ENCODE results near the gene WDR46.

WDR46 gene

DNA sequence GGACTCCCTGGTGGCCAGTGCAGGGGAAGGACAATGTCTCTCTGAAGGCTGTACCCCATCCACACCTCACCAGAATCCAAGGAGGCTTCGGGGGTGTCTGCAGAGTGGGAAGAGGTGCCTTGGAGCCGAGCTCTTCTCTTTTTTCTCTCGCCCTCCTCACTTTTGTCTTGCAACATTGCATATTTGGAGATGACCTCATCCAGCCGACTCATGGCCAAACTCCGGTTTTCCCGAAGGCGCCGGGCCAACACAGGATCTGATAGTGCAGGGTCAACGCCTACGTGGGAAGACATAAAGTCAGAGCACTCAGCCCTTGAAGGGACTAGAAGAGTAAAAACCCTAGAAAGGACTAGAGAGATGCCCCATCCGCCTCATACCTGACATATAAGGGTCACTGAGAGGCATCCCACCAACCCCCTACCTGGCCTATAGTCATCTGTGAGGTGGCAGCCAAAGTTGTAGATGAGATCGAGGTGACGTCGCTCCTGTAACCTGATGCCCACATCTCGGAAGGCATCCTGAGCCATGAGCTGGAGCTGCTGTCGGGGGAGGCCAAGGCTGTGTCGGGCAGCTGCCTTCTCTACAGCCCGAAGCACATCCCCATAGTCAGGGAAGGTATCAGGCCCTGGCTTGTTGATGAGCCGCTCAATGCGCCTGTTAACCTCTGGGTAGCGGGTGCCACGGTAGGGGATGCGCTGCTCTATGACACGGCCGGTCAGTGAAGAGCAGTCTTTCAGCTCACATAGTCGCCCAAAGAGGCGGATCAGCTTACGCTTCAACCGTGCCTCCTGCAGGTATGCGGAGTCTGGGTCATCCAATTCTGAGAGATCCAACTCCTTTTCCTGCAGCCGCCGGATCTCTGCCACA is 31.5 kb upstream of the WDR46 start:
- Histone ChIP-seq H3K27me3 (ENCODE audit: control insufficient read depth in 1 of 2, insufficient read depth in 2 of 2, low read length in 2 of 2) (no peaks in the 10 kb centered on the region), H3K4me3 (ENCODE audit: low read depth in 1 of 2, low read length in 2 of 2) (no peak overlapping the region), H3K27ac (ENCODE audit: low read depth, low read length) (no peak overlapping the region), H3K4me1 (ENCODE audit: control insufficient read depth in 1 of 2, insufficient read depth in 2 of 2, low read length in 2 of 2) (peaks cover 54 to 63% of the 10 kb centered on the region in 2 donors), H3K9me3 (ENCODE audit: control insufficient read depth in 1 of 2, low read length in 2 of 2) (no peaks in the 10 kb centered on the region), H3K9ac (ENCODE audit: low read depth in 1 of 2, low read length in 2 of 2) (peak overlapping the region in 1 of 2 donors; percentile 26), H3K36me3 (ENCODE audit: control insufficient read depth in 1 of 2, insufficient read depth in 2 of 2, low read length in 2 of 2) (peaks cover 26 to 37% of the 10 kb centered on the region in 2 donors)

DNA sequence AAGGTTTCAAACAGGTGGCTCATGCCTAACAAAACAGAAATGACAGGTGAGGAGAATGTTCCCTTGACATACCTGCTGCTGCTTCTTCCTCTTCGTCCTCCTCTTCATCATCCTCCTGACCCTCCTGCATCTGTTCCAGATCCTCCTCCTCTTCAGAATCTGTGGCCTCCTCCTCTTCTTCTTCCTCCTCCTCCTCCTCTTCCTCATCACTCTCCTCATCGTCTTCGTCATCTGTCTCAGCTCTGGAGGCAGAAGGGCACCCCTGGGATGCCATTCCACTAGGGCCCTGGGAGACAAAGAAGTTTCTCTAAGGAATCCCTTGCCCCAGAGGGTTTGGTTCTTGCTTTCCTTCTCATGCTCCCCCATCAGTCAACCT is 30.9 kb upstream of the WDR46 start:
- no peak overlapping the region for H3K9ac ChIP-seq (ENCODE audit: low read depth in 1 of 2, low read length in 2 of 2)
- peaks cover 26 to 37% of the 10 kb centered on the region in 2 donors for H3K36me3 ChIP-seq (ENCODE audit: control insufficient read depth in 1 of 2, insufficient read depth in 2 of 2, low read length in 2 of 2)
- H3K4me1 ChIP-seq (ENCODE audit: control insufficient read depth in 1 of 2, insufficient read depth in 2 of 2, low read length in 2 of 2): peaks cover 59 to 70% of the 10 kb centered on the region in 2 donors
- no peak overlapping the region for H3K27ac ChIP-seq (ENCODE audit: low read depth, low read length)
- H3K27me3 ChIP-seq (ENCODE audit: control insufficient read depth in 1 of 2, insufficient read depth in 2 of 2, low read length in 2 of 2): no peaks in the 10 kb centered on the region
- H3K4me3 ChIP-seq (ENCODE audit: low read depth in 1 of 2, low read length in 2 of 2): no peak overlapping the region
- H3K9me3 ChIP-seq (ENCODE audit: control insufficient read depth in 1 of 2, low read length in 2 of 2): no peaks in the 10 kb centered on the region

DNA sequence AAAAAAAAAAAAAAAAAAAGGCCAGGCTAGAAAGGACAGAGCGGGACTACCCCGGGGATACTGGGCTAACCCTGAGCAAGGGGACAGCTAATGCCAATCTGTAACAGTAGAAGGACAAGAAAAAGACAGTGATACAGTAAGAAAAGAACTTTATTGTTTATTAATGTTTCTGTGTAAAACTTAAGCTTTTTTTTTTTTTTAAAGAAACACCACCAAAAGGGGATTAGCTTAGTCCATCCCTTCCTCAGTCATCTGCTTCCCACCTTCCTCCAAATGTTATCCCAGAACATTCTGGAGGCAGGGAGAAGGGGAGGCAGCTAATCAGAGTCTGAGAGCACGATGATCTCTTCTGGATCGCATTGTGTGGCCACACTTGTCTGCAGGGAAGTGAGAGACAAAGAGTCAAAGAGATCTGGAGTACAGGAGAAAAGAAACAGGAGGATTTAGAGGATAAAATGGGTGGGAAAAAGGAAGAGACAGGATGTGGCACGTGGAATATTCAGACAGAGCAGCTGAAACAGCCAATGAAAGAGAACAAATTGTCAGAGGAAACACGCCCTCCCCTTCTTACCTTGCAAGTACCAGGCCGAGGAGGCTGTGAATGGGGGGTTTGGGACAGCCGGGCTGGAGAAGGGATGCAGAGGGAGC is 29.5 kb upstream of the WDR46 start:
- Histone ChIP-seq H3K9ac (ENCODE audit: low read depth in 1 of 2, low read length in 2 of 2) (peak overlapping the region; percentile 9 to 25), H3K36me3 (ENCODE audit: control insufficient read depth in 1 of 2, insufficient read depth in 2 of 2, low read length in 2 of 2) (peaks cover 26 to 37% of the 10 kb centered on the region in 2 donors), H3K27me3 (ENCODE audit: control insufficient read depth in 1 of 2, insufficient read depth in 2 of 2, low read length in 2 of 2) (no peaks in the 10 kb centered on the region), H3K9me3 (ENCODE audit: control insufficient read depth in 1 of 2, low read length in 2 of 2) (no peaks in the 10 kb centered on the region), H3K4me1 (ENCODE audit: control insufficient read depth in 1 of 2, insufficient read depth in 2 of 2, low read length in 2 of 2) (peaks cover 51 to 72% of the 10 kb centered on the region in 2 donors), H3K27ac (ENCODE audit: low read depth, low read length) (peak overlapping the region; percentile 24), H3K4me3 (ENCODE audit: low read depth in 1 of 2, low read length in 2 of 2) (peak overlapping the region; percentile 70 to 83)

DNA sequence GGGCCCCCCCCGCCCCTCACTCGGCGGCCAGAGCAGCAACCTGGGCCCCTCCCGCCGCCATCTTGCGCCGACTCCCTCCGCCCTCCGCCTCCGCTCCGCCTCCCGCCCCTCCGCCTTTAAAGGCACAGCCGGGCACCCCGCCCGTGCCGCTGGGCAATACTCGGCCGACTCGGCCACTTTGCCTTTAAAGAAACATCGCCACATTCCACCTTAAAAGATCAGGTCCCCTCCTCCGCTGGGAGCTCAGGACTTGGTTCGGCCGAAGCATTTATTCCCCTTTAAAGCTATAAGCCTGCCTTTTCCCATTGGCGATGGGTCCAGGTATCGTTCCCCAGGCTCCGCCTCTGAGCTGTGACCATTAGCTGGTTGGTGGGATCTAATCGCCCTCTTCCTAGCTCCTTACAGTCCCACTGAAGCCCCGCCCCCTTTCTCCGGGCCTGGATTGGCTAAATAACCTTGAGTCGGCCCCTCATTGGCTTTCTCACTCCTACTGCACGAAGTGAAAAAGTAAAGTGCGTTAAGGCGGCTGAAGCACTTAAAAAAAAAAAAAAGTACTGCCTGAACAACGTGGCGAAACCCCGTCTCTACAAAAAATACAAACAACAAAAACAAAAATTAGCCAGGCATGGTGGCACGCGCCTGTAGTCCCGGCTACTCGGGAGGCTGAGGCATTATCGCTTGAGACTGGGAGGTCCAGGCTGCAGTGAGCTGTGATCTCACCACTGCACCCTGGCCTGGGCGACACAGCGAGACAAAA is 28.8 kb upstream of the WDR46 start, which contains the start of gene ZBTB22:
ZBTB22 (minus strand) TSS at position 76 of the 757 bp plus-strand sequence. CDS start 828 bp downstream, outside the sequence.
- peaks cover 50 to 70% of the 10 kb centered on the region in 2 donors for H3K4me1 ChIP-seq (ENCODE audit: control insufficient read depth in 1 of 2, insufficient read depth in 2 of 2, low read length in 2 of 2)
- H3K9ac ChIP-seq (ENCODE audit: low read depth in 1 of 2, low read length in 2 of 2): peak within 1 kb of the TSS; percentile 12 to 76

GRCh38 chr6:33317419-33317668 is 28.3 kb upstream of the WDR46 start:
- Histone ChIP-seq H3K4me3 (ENCODE audit: low read depth in 1 of 2, low read length in 2 of 2) (peak overlapping the region; percentile 50 to 59), H3K9me3 (ENCODE audit: control insufficient read depth in 1 of 2, low read length in 2 of 2) (no peaks in the 10 kb centered on the region), H3K4me1 (ENCODE audit: control insufficient read depth in 1 of 2, insufficient read depth in 2 of 2, low read length in 2 of 2) (peaks cover 53 to 74% of the 10 kb centered on the region in 2 donors), H3K36me3 (ENCODE audit: control insufficient read depth in 1 of 2, insufficient read depth in 2 of 2, low read length in 2 of 2) (peaks cover 26 to 37% of the 10 kb centered on the region in 2 donors), H3K9ac (ENCODE audit: low read depth in 1 of 2, low read length in 2 of 2) (no peak overlapping the region), H3K27me3 (ENCODE audit: control insufficient read depth in 1 of 2, insufficient read depth in 2 of 2, low read length in 2 of 2) (no peaks in the 10 kb centered on the region), H3K27ac (ENCODE audit: low read depth, low read length) (peak overlapping the region; percentile 62)

More for the DNA sequence above, 28.8 kb upstream of the WDR46 start, which contains the start of gene ZBTB22:
- Histone ChIP-seq H3K27me3 (ENCODE audit: control insufficient read depth in 1 of 2, insufficient read depth in 2 of 2, low read length in 2 of 2) (no peaks in the 10 kb centered on the region), H3K4me3 (ENCODE audit: low read depth in 1 of 2, low read length in 2 of 2) (peak within 1 kb of the TSS; percentile 70 to 83), H3K36me3 (ENCODE audit: control insufficient read depth in 1 of 2, insufficient read depth in 2 of 2, low read length in 2 of 2) (peaks cover 26 to 37% of the 10 kb centered on the region in 2 donors), H3K9me3 (ENCODE audit: control insufficient read depth in 1 of 2, low read length in 2 of 2) (no peaks in the 10 kb centered on the region), H3K27ac (ENCODE audit: low read depth, low read length) (peak within 1 kb of the TSS; percentile 62)

- Histone ChIP-seq H3K36me3 (ENCODE audit: control insufficient read depth in 1 of 2, insufficient read depth in 2 of 2, low read length in 2 of 2) (peaks cover 26 to 37% of the 10 kb centered on the region in 2 donors), H3K27me3 (ENCODE audit: control insufficient read depth in 1 of 2, insufficient read depth in 2 of 2, low read length in 2 of 2) (no peaks in the 10 kb centered on the region), H3K27ac (ENCODE audit: low read depth, low read length) (no peak overlapping the region), H3K4me1 (ENCODE audit: control insufficient read depth in 1 of 2, insufficient read depth in 2 of 2, low read length in 2 of 2) (peaks cover 55 to 73% of the 10 kb centered on the region in 2 donors), H3K9me3 (ENCODE audit: control insufficient read depth in 1 of 2, low read length in 2 of 2) (no peaks in the 10 kb centered on the region), H3K4me3 (ENCODE audit: low read depth in 1 of 2, low read length in 2 of 2) (peak overlapping the region; percentile 50 to 59), H3K9ac (ENCODE audit: low read depth in 1 of 2, low read length in 2 of 2) (no peak overlapping the region)
Measured at GRCh38 chr6:33316603-33317418, 27.8 kb upstream of the WDR46 start.

DNA sequence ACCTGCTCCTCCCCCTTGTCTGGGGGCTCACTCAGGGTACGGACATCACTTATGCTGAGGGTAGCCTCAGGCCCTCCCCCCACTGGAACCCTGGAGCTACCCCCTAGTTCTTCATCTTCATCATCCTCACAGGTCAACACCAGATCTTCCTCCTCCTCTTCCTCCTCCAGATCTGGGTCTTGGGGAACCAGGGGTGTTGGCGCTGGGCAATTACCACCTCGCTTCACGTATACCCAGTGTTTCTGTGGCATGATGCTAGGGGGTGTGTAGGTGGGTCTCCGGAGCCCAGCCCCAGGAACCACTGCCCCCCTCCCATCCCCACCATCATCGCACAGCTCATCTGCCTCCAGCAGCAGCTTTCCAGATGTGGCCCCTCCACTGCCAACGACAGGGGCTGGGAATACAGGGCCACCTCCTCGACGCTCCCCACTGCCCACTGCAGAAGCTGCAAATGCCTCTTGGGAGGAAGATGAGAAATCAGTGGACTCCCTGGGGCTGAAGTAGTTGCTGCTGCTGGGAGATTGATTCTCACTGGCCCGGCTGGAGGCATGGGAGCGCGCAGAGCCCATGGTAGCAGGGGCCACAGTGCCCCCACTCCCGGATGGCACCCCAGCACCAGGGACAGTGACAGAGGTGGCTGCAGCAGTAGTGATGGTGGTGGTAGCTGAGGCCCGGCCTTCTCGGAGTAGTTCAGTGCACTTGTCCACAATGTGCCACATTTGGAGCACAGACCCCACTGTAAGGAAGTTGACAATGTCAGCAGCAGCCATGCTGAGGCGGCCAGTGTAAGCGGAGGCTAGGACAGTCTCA is 27.0 kb upstream of the WDR46 start:
- H3K4me1 ChIP-seq (ENCODE audit: control insufficient read depth in 1 of 2, insufficient read depth in 2 of 2, low read length in 2 of 2): peaks cover 50 to 68% of the 10 kb centered on the region in 2 donors
- peak overlapping the region in 1 of 2 donors; percentile 94 for H3K4me3 ChIP-seq (ENCODE audit: low read depth in 1 of 2, low read length in 2 of 2)

GRCh38 chr6:33314943-33315792 is 26.1 kb upstream of the WDR46 start:
- peak overlapping the region; percentile 65 to 96 for H3K9ac ChIP-seq (ENCODE audit: low read depth in 1 of 2, low read length in 2 of 2)
- H3K4me3 ChIP-seq (ENCODE audit: low read depth in 1 of 2, low read length in 2 of 2): peak overlapping the region; percentile 94 to 99
- H3K4me1 ChIP-seq (ENCODE audit: control insufficient read depth in 1 of 2, insufficient read depth in 2 of 2, low read length in 2 of 2): peaks cover 42 to 64% of the 10 kb centered on the region in 2 donors
- H3K27ac ChIP-seq (ENCODE audit: low read depth, low read length): peak overlapping the region; percentile 98
- peaks cover 17 to 33% of the 10 kb centered on the region in 2 donors for H3K36me3 ChIP-seq (ENCODE audit: control insufficient read depth in 1 of 2, insufficient read depth in 2 of 2, low read length in 2 of 2)
- H3K27me3 ChIP-seq (ENCODE audit: control insufficient read depth in 1 of 2, insufficient read depth in 2 of 2, low read length in 2 of 2): no peaks in the 10 kb centered on the region
- H3K9me3 ChIP-seq (ENCODE audit: control insufficient read depth in 1 of 2, low read length in 2 of 2): no peaks in the 10 kb centered on the region

More for the DNA sequence above, 27.0 kb upstream of the WDR46 start:
- no peak overlapping the region for H3K9ac ChIP-seq (ENCODE audit: low read depth in 1 of 2, low read length in 2 of 2)
- H3K27me3 ChIP-seq (ENCODE audit: control insufficient read depth in 1 of 2, insufficient read depth in 2 of 2, low read length in 2 of 2): no peaks in the 10 kb centered on the region
- peaks cover 25 to 35% of the 10 kb centered on the region in 2 donors for H3K36me3 ChIP-seq (ENCODE audit: control insufficient read depth in 1 of 2, insufficient read depth in 2 of 2, low read length in 2 of 2)
- H3K27ac ChIP-seq (ENCODE audit: low read depth, low read length): no peak overlapping the region
- no peaks in the 10 kb centered on the region for H3K9me3 ChIP-seq (ENCODE audit: control insufficient read depth in 1 of 2, low read length in 2 of 2)
